Motor neuron (in vitro differentiated cells): ENCODE measurements around the gene SCUBE1. TPM values are rescaled to one million over a fixed set of nuclear protein-coding genes. Genes with fewer than 3 reads are reported as not detected.
"Not testable (repeated sequence)": the region's sequence is repeated elsewhere in the genome, so short reads cannot be mapped to it uniquely, and the experiment has no call there.

Experiments
- ATAC-seq, 8 experiments: fragments of 200-7000 bp; cut with Tn5 transposase; replicated peaks in 6 of 8; 2 replicates each; pipeline ENCODE4 v1.8.0; 2021; ENCODE audit warnings: mild to moderate bottlenecking in 8 of 8, moderate library complexity in 8 of 8
- H3K27ac ChIP-seq, 2 donors: fragments of 250-450 bp; sonication (Bioruptor Pico); 2 replicates each; pipeline ENCODE4 v1.9.0; 2021; ENCODE audit warnings: antibody characterized with exemption in 2 of 2, mild to moderate bottlenecking in 2 of 2, moderate library complexity in 1 of 2
- H3K4me1 ChIP-seq, 2 donors: fragments of 250-450 bp; sonication (Bioruptor Pico); replicated peaks in 1 of 2; 2 replicates each; pipeline ENCODE4 v1.6.1; 2021; ENCODE audit warnings: antibody characterized with exemption in 2 of 2, mild to moderate bottlenecking in 2 of 2, moderate library complexity in 1 of 2
- H3K4me3 ChIP-seq, 5 donors: fragments of 250-450 bp; sonication (Bioruptor Pico); 2 replicates each; pipeline ENCODE4 v1.9.0; 2021; ENCODE audit warnings: antibody characterized with exemption in 5 of 5, mild to moderate bottlenecking in 5 of 5, moderate library complexity in 4 of 5
- WGBS, 10 experiments: fragments of 450-650 bp; shearing (Covaris generic); methylation state at CpG; one replicate each; pipeline ENCODE4 v1.0.0; 2022; 5-methylcytosine and 5-hydroxymethylcytosine counted together
- in situ Hi-C, 9 experiments: fragments of 400-800 bp; cut with MboI; loops; one replicate each; pipeline ENCODE4 v1.15.0; 2021; ENCODE audit warnings: low sequenced_read_pairs in 9 of 9, low pct_unique_long_range_greater_than_20kb in 2 of 9; ENCODE audit not compliant: unreplicated experiment in 9 of 9
- total RNA-seq, 8 experiments: library from RNA; unstranded; fragments of 300-600 nt; gene quantifications; 2 replicates each; pipeline versions ENCODE4 v1.2.3 to v1.2.4, GENCODE V29; 2022

The SCUBE1 gene
- total RNA-seq, 8 experiments from 2014 or later: 0.09 to 16.9 (median 1.8) TPM

DNA sequence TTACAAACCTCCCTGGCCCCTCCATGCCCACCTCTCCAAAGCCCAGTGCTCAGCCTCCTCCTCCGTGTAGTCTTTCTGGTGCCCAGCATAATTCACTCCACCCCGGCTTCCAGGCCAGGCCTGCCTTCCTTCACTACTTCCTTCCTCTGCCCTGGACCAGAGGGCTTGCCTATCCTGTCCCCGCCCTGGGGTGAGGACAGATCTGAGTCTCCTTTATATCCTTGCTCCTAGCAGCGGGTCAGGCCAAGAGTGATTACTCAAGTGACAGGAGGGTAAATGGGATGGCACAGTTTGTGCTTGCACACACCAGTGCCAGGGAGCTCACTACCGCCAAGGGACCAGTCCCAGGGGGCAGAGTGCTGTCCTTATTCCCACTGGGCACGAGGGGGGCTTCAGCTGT lies 48.0 kb downstream of the SCUBE1 start:
- in situ Hi-C loops: no loop called here
- Histone ChIP-seq H3K27ac (peak overlapping the region in 1 of 2 donors; percentile 47), H3K4me1 (peaks cover 67 to 69% of the 10 kb centered on the region in 2 donors), H3K4me3 (no peak overlapping the region)
- ATAC-seq: no peak
- WGBS, 10 experiments: 43 to 85% (median 65%) methylated on average over 1 to 5 of the region's 6 CpGs; no CpG with 5 or more reads in 6 of the 10 experiments

DNA sequence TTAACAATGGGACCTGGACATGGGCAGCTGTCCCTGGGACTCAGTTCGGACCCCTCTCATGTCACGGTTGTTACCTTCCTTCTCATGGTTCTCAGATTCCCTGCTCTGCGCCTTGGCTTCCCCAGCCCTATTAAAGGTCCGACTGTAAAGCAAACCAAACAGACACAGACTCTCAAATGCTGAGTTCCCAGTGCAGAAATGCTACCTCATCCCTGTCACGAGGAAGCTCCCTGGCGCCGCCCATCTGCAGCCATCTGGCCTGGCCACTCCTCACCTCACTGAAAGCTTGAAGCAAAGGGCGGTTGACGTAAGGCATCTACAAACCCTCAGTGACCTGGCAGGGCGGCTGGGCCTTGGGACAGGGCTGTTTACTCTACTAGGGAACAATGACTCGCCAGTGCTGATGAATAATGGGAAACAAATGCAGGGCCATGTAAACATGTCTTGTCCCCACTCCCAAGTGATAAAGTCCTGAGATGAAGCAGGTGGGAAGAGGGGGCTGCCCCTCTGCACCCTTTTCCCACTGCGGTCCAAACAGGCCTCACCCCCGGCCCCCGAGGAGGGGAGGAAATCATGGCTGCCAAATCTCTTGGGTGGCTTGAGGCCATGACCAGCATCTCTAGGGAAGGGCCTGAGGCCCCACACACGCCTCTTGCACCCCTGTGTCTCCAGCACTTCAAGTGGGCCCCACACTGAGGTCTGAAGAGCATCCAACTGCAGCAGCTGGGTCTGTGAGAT lies 49.3 kb downstream of the SCUBE1 start:
- Histone ChIP-seq H3K4me1 (peaks cover 74 to 81% of the 10 kb centered on the region in 2 donors), H3K27ac (peak overlapping the region; percentile 44 to 75), H3K4me3 (no peak overlapping the region)
- WGBS, 10 experiments: 32 to 60% (median 47%) methylated on average over 1 to 3 of the region's 15 CpGs; no CpG with 5 or more reads in 6 of the 10 experiments
- in situ Hi-C loops: no loop called here
- ATAC-seq: peak; percentile 57 to 83 (median 74)

DNA sequence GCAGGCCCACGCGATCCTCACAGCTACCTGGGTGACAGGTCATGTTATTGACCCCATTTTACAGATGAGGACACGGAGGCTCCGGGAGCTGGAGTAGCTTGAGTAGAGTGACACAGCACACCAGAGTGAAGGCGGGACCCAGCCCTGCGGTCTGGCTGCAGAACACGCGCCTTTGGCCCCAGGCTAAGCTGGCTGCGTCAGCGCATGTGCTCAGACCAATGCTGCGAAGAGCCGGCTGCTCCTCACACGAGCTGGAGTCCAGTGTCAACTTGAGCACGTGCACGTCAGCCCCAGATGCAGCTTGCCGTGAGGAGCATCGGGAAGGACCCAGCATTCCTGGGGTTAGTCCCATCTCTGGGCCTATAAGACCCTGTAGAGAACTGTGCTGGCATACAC lies 49.9 kb downstream of the SCUBE1 start:
- Histone ChIP-seq H3K27ac (peak overlapping the region; percentile 44 to 75), H3K4me3 (no peak overlapping the region), H3K4me1 (peaks cover 73 to 81% of the 10 kb centered on the region in 2 donors)
- in situ Hi-C loops: no loop called here
- ATAC-seq: peak in 3 of 8 experiments; percentile 0 to 82 (median 75)
- 10 to 100% (median 79%) methylated on average over 1 to 4 of the region's 17 CpGs; no CpG with 5 or more reads in 2 of the 10 experiments for WGBS, 10 experiments

DNA sequence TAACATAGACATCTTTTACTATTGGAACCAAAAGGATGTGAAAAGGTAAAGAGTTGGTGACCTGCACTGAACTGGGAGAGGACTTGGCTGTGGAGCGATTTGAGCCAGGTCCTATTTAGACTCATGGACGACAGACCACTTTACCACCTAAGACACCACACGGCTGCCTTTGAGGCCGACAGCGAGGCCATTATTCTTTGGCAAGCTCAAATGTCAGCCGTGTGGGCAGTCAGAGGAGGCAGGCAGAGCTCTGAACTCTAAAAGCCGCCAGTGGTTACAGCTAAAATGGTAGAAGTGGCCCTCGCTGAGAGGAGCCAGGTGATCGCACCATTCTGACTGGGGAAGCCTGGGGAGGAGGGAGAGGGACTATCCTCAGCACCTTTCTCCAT lies 50.5 kb downstream of the SCUBE1 start:
- in situ Hi-C loops: no loop called here
- WGBS, 10 experiments: 20 to 92% (median 61%) methylated on average over 1 to 7 of the region's 9 CpGs; no CpG with 5 or more reads in 2 of the 10 experiments
- Histone ChIP-seq H3K4me1 (peaks cover 69 to 75% of the 10 kb centered on the region in 2 donors), H3K27ac (peak overlapping the region in 1 of 2 donors; percentile 75), H3K4me3 (no peak overlapping the region)
- no peak for ATAC-seq

DNA sequence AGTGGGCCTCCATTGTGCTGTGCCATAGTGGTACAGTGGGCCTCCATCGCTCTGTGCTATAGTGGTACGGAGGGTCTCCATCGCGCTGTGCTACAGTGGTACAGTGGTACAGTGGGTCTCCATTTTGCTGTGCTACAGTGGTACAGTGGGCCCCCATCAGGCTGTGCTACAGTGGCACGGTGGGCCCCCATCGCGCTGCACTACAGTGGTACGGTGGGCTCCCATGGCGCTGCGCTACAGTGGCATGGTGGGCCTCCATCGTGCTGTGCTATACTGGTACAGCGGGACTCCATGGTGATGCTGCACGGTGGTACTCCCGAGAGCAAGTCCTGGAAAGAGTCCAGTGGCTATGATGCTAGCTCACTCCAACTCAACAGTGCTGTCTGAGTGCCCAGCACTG lies 51.8 kb downstream of the SCUBE1 start:
- 90 to 98% (median 96%) methylated on average over 2 to 8 of the region's 14 CpGs; no CpG with 5 or more reads in 7 of the 10 experiments for WGBS, 10 experiments
- H3K4me1 ChIP-seq: peaks cover 63 to 70% of the 10 kb centered on the region in 2 donors
- in situ Hi-C loops: no loop called here

DNA sequence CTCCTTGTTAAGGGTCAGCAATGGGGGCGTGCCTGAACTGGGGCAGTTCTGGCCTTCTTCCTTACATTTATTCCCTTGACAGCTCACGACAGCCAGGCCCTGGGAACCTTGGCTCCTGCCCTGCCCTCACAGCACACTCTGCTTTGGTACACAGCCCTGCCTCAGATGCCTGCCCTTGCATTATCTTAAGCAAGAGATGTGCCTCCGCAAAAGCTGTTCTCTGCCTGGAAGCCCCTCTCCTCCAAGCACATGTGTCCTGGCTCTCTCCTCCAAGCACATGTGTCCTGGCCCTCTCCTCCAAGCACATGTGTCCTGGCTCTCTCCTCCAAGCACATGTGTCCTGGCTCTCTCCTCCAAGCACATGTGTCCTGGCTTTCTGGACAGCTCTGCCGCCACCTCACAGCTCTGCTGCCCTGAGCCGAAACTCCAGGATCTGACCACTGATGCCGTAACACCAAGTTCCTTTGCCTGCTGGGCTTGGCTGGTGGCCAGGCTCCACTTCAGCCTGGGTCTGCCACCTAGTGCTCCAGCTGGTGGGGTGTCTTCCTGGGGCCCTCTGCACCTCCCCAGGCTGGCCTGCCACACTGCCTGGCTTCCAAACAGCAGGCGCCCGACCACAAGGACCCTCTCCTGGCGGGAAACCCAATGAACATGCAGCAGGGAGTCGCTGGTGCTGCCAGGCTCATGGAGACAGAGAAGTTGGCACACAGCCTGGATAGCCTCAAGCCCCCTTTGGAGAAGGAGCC lies 53.0 kb downstream of the SCUBE1 start:
- peak in 2 of 8 experiments; percentile 3 to 40 for ATAC-seq
- 0 to 100% (median 79%) methylated on average over 1 to 8 of the region's 10 CpGs; no CpG with 5 or more reads in 4 of the 10 experiments for WGBS, 10 experiments
- H3K4me3 ChIP-seq: no peak overlapping the region
- peaks cover 51 to 57% of the 10 kb centered on the region in 2 donors for H3K4me1 ChIP-seq
- in situ Hi-C loops: no loop called here
- no peak overlapping the region for H3K27ac ChIP-seq

More for the DNA sequence above, 51.8 kb downstream of the SCUBE1 start:
- no peak overlapping the region for H3K27ac ChIP-seq
- H3K4me3 ChIP-seq: no peak overlapping the region
- no peak for ATAC-seq

DNA sequence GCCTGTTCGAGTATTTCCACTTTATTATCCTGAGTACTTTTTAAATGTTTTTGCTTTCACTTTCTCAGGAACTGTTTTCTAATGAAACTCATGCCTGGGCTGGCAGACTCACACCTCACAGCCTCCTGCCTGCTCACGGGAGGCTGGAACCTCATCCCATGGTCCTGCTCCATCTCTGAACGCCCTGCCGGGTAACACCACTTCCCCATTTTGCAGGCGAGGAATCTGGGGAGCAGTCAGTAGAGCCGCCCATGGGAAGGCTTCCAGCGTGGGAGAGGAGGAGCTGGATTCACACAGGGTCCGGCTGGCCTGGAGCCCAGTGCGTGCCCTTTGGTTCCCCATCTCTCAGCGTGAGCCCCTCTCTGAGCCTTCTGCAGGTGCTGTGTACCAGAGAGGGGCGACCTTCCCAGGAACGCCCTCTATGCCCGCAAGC lies 53.6 kb downstream of the SCUBE1 start:
- Histone ChIP-seq H3K4me1 (peaks cover 45 to 51% of the 10 kb centered on the region in 2 donors), H3K4me3 (no peak overlapping the region), H3K27ac (no peak overlapping the region)
- in situ Hi-C loops: no loop called here
- WGBS, 10 experiments: 7 to 100% (median 81%) methylated on average over 1 to 12 of the region's 13 CpGs; no CpG with 5 or more reads in 2 of the 10 experiments
- peak in 1 of 8 experiments; percentile 9 for ATAC-seq

DNA sequence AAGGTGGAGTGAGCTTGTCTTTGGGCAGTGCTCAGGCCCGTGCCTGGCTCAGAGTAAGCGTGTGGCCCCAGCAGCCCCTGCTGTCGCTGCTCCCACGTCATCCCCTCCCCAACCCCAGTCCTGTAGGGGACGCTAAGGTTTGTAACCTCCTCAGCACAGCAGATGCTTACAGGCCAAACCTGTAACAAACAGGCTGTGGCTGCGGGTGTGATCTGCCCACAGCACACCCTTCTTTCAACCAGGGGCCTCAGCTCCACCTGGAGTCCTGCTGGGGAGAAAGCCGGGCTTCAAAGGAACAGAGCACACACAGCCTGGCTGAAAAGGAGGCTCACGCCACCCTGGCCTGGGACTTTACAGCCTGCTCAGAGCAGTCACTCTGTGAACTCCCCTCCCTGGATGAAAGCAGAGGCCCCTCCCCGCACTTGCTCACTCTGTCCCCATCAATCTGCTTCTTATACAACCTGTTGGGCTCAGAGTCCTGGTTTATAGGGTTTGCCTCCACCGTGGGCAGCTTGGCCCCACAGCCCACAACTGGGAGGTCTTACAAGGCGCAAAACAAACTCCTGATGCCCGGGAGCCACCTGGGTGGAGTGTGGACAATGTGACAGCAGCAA lies 54.3 kb downstream of the SCUBE1 start:
- ATAC-seq: peak in 3 of 8 experiments; percentile 10 to 41 (median 28)
- WGBS, 10 experiments: 38 to 83% (median 60%) methylated on average over 1 to 7 of the region's 12 CpGs; no CpG with 5 or more reads in 4 of the 10 experiments
- H3K4me1 ChIP-seq: peaks cover 39 to 45% of the 10 kb centered on the region in 2 donors
- in situ Hi-C loops: no loop called here
- H3K27ac ChIP-seq: no peak overlapping the region
- no peak overlapping the region for H3K4me3 ChIP-seq

DNA sequence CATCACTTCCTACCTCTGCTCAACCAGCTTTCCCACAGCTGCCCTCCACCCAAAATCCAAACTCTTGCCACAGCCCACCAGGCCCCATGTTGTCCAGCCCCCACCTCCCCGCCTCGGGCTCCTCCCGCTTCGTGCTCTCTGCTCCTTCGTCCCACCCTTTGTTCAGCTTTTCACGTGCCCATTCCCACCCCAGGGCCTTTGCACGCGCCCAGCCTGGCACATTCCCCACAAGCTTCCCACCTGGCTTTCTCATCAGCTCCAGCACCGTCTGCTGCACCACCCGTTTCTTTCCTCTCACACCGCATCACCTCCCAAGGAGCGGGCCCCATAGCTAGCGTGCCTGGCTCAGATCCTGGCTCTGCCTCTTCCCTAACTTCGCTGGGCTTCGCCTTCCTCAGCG lies 54.8 kb downstream of the SCUBE1 start:
- H3K4me1 ChIP-seq: peaks cover 33 to 40% of the 10 kb centered on the region in 2 donors
- in situ Hi-C loops: no loop called here
- 100% methylated on average over 1 of the region's 16 CpGs; no CpG with 5 or more reads in 9 of the 10 experiments for WGBS, 10 experiments
- ATAC-seq: no peak
- no peak overlapping the region for H3K27ac ChIP-seq
- H3K4me3 ChIP-seq: no peak overlapping the region

DNA sequence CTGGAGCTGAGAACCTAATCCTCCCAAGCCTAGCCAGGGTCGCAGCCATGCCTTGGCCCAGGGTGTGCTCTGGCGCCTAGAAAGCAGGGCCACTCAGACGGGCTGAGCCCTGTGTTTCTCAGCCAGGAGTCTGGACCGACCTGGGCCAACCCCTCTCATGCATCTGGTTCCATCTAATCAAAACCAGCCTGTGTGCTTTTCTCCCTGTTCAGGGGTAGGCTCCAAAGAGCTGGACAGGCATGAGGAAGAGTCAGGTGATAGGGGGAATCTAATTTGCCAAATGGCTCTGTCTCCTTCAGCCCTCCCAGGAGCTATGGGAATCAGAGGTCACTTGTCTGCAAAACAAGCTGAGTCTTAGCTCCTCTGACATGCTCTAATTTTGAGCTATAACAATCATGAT lies 55.7 kb downstream of the SCUBE1 start:
- H3K4me3 ChIP-seq: no peak overlapping the region
- in situ Hi-C loops: no loop called here
- peak in 4 of 8 experiments; percentile 6 to 45 (median 15) for ATAC-seq
- H3K4me1 ChIP-seq: peaks cover 24 to 30% of the 10 kb centered on the region in 2 donors
- no peak overlapping the region for H3K27ac ChIP-seq
- 15 to 67% methylated on average over 2 to 3 of the region's 4 CpGs; no CpG with 5 or more reads in 8 of the 10 experiments for WGBS, 10 experiments

DNA sequence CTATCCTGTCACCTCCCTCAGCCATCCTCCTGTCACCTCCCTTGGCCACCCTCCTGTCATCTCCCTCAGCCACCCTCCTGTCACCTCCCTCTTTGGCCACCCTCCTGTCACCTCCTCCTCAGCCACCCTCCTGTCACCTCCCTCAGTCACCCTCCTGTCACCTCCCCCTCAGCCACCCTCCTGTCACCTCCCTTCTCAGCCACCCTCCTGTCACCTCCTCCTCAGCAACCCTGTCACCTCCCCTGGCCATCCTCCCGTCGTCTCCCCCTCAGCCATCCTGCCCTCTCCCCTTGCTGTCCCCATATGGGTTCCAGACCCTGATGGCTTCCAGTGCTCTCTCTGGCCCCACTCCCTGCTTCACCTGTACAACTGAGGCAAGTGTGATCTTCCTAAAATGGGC lies 61.8 kb downstream of the SCUBE1 start:
- Histone ChIP-seq H3K27ac (no peak overlapping the region), H3K4me1 (peaks cover 7 to 13% of the 10 kb centered on the region in 2 donors), H3K4me3 (no peak overlapping the region)
- ATAC-seq: no peak
- in situ Hi-C loops: no loop called here
- WGBS, 10 experiments: 47% methylated on average over 2 of the region's 2 CpGs; no CpG with 5 or more reads in 9 of the 10 experiments

DNA sequence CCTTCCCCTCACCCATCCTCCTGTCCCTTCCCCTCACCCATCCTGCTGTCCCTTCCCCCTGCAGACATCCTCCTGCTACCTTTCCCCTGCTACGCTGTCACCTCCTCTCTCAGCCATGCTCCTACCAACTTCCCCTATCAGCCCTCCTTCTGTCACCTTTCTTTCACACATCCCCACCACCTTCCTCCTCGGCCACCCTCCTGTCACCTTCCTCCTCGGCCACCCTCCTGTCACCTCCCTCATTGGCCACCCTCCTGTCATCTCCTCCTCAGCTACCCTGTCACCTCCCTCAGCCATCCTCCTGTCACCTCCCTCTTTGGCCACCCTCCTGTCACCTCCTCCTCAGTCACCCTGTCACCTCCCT lies 62.7 kb downstream of the SCUBE1 start:
- 29% methylated on average over 1 of the region's 3 CpGs; no CpG with 5 or more reads in 9 of the 10 experiments for WGBS, 10 experiments
- H3K4me3 ChIP-seq, H3K27ac ChIP-seq, ATAC-seq, in situ Hi-C loops: not testable (repeated sequence)
- peaks cover 16 to 22% of the 10 kb centered on the region in 2 donors for H3K4me1 ChIP-seq
